HepG2 (cell line): Measurements from ENCODE around the gene PARK7. TPM values are rescaled to one million over a fixed set of nuclear protein-coding genes. Genes with fewer than 3 reads are reported as not detected.

ENCODE experiments used
- ATAC-seq: fragments of 200-7000 bp; cut with Tn5 transposase; 3 replicates; pipeline ENCODE4 v1.9.1; 2020; ENCODE audit warnings: mild to moderate bottlenecking, moderate library complexity
- BruUV-seq: library from RNA; stranded (reverse); fragments of 400-500 nt; replicated peaks from 2 replicates; lab custom pipeline; 2021; lab: Mats Ljungman, UMichigan
- CTCF ChIA-PET: fragments of 300-600 bp; formaldehyde crosslinking; extraction: SDS; loops from one replicate; lab custom pipeline; 2021; ENCODE audit warnings: low total read pairs, inconsistent platforms, low intra/inter-chr PET ratio; lab: Yijun Ruan, JAX
- POLR2A ChIA-PET: fragments of 350-600 bp; sonication (Branson Sonifier 250); formaldehyde crosslinking; loops from one replicate; lab custom pipeline; 2020; ENCODE audit warnings: antibody characterized with exemption, inconsistent platforms; lab: Yijun Ruan, JAX
- DNase-seq: peaks from one replicate; pipeline ENCODE4 v3.0.0-alpha.2; 2015; ENCODE audit warnings: low spot score
- FAIRE-seq: peaks from 3 replicates; lab custom pipeline; 2011; peaks lifted over from hg19 to GRCh38; lab: Jason Lieb, UNC
- H2AFZ ChIP-seq: one replicate; pipeline ENCODE4 v1.6.1; 2011; ENCODE audit warnings: low read length, inconsistent platforms
- H3K27ac ChIP-seq: fragments of 300-600 bp; 3 replicates; pipeline ENCODE4 v1.8.0; 2011; ENCODE audit warnings: mixed run types, mild to moderate bottlenecking, mixed read lengths, low read length, inconsistent platforms; ENCODE audit not compliant: insufficient read depth; ENCODE audit errors: extremely low read length
- H3K27me3 ChIP-seq, 2 experiments: fragments of 200-600 bp in 1 of 2; 2 replicates in 1 of 2; 3 replicates in 1 of 2; pipeline versions ENCODE4 v1.6.0 to v1.8.0; 2011; ENCODE audit warnings: low read length in 2 of 2, mild to moderate bottlenecking in 2 of 2, moderate library complexity in 2 of 2, inconsistent platforms in 1 of 2; ENCODE audit not compliant: insufficient read depth in 2 of 2, control insufficient read depth in 1 of 2
- H3K36me3 ChIP-seq, 2 experiments: fragments of 200-600 bp in 1 of 2; replicated peaks in 1 of 2; 2 replicates in 1 of 2; 3 replicates in 1 of 2; pipeline versions ENCODE4 v1.5.1 to v1.8.0; 2011; ENCODE audit warnings: low read length in 2 of 2, inconsistent platforms in 1 of 2; ENCODE audit not compliant: insufficient read depth in 2 of 2, control insufficient read depth in 1 of 2
- H3K4me1 ChIP-seq: 2 replicates; pipeline ENCODE4 v1.5.1; 2012; ENCODE audit warnings: low read length, inconsistent platforms; ENCODE audit not compliant: insufficient read depth
- H3K4me2 ChIP-seq: 2 replicates; pipeline ENCODE4 v1.6.0; 2011; ENCODE audit warnings: low read depth, low read length, inconsistent platforms
- H3K4me3 ChIP-seq, 3 experiments: fragments of 200-600 bp in 1 of 3; sonication (generic), shearing (Covaris generic) in 1 of 3; replicated peaks in 1 of 3; 2 replicates each; pipeline ENCODE4 v1.5.1; 2011 to 2016; ENCODE audit warnings: low read length in 3 of 3, inconsistent platforms in 2 of 3, low read depth in 2 of 3, mild to moderate bottlenecking in 2 of 3, control low read depth in 1 of 3, mixed read lengths in 1 of 3; ENCODE audit not compliant: insufficient read depth in 1 of 3
- H3K79me2 ChIP-seq: one replicate; pipeline ENCODE4 v1.6.1; 2011; ENCODE audit warnings: low read length, inconsistent platforms; ENCODE audit not compliant: insufficient read depth
- H3K9ac ChIP-seq: 2 replicates; pipeline ENCODE4 v1.6.0; 2011; ENCODE audit warnings: mild to moderate bottlenecking, low read depth, low read length, inconsistent platforms; ENCODE audit not compliant: insufficient read depth
- H3K9me3 ChIP-seq: 2 replicates; pipeline ENCODE4 v1.5.1; 2012; ENCODE audit warnings: mild to moderate bottlenecking, low read length
- H4K20me1 ChIP-seq: 2 replicates; pipeline ENCODE4 v1.6.0; 2011; ENCODE audit warnings: inconsistent platforms, mild to moderate bottlenecking, low read length, moderate library complexity; ENCODE audit not compliant: insufficient read depth
- EP300 ChIP-seq, 3 experiments: sonication (generic) in 1 of 3; formaldehyde crosslinking in 1 of 3; IDR thresholded peaks; 2 replicates each; pipeline versions ENCODE4 v1.5.1 to v1.6.1; 2011 to 2020; ENCODE audit warnings: low read depth in 2 of 3, low read length in 2 of 3, borderline replicate concordance in 1 of 3, improper control_type of control experiment in 1 of 3, mild to moderate bottlenecking in 1 of 3, missing genetic modification reagents in 1 of 3, moderate library complexity in 1 of 3
- POLR2A ChIP-seq, 2 experiments: IDR thresholded peaks; 2 replicates each; pipeline ENCODE4 v1.6.1; 2011; ENCODE audit warnings: low read depth in 2 of 2, low read length in 2 of 2, mild to moderate bottlenecking in 1 of 2, moderate library complexity in 1 of 2; ENCODE audit not compliant: insufficient read depth in 1 of 2
- POLR2G ChIP-seq: fragments of 200-400 bp; formaldehyde crosslinking; IDR thresholded peaks from 2 replicates; pipeline ENCODE4 v1.6.1; 2018; ENCODE audit warnings: mild to moderate bottlenecking, low read depth, low read length, moderate library complexity
- RBM22 ChIP-seq: fragments of 200-400 bp; formaldehyde crosslinking; optimal IDR thresholded peaks from 2 replicates; pipeline ENCODE3; 2017; ENCODE audit warnings: mild to moderate bottlenecking, low read length, moderate library complexity
- ZNF672 ChIP-seq: sonication (generic); formaldehyde crosslinking; IDR thresholded peaks from 2 replicates; pipeline ENCODE4 v1.8.1; 2022; ENCODE audit warnings: missing genetic modification reagents
- WGBS: methylation state at CpG from one replicate; pipeline ENCODE4 v1.1.6; 2017; ENCODE audit warnings: low lambda C conversion rate; 5-methylcytosine and 5-hydroxymethylcytosine counted together
- in situ Hi-C: cut with HindIII; loops from 2 replicates; pipeline ENCODE4 v1.10.0; 2017; ENCODE audit warnings: low pct_unique_long_range_greater_than_20kb; ENCODE audit not compliant: extremely low pct_ligation_motif_present
- intact Hi-C: fragments of 100-400 bp; cut with micrococcal nuclease; formaldehyde crosslinking; loops from one replicate; pipeline ENCODE4 v1.10.0; 2022; ENCODE audit not compliant: unreplicated experiment
- polyA plus RNA-seq, 8 experiments: library from polyadenylated mRNA; depleted of rRNA in 3 of 8; stranded (reverse) in 7 of 8; unstranded in 1 of 8; fragments of >200 nt; fragmentation: Illumina TruSeq in 4 of 8; extraction: Trizol in 4 of 8; gene quantifications; 2 replicates each; pipeline versions ENCODE4 v1.2.1 to v1.2.3, GENCODE V29; 2011 to 2016; ENCODE audit warnings: low read depth in 4 of 8, missing spikeins in 1 of 8, mixed read lengths in 1 of 8; ENCODE audit not compliant: insufficient read depth in 1 of 8
- total RNA-seq, 5 experiments: library from RNA; depleted of rRNA; stranded (reverse); fragments of >200 nt; fragmentation: Illumina TruSeq; extraction: Trizol; gene quantifications; 2 replicates each; pipeline ENCODE4 v1.2.3, GENCODE V29; 2016; ENCODE audit warnings: low read depth in 1 of 5
- TF ChIP-seq, protein P1 (sequence below): sonication (generic); formaldehyde crosslinking; IDR thresholded peaks from 2 replicates; pipeline ENCODE4 v1.5.0; 2020; ENCODE audit warnings: mild to moderate bottlenecking, missing genetic modification reagents, borderline replicate concordance
- TF ChIP-seq, protein P2 (sequence below): sonication (generic); formaldehyde crosslinking; IDR thresholded peaks from 2 replicates; pipeline ENCODE4 v1.4.0; 2020; ENCODE audit warnings: mild to moderate bottlenecking, low read depth, missing genetic modification reagents

PARK7 gene
- total and polyA plus RNA-seq, 2 of the 13 experiments (the other 11 are each of a cell fraction or from before 2014, with no cell fraction given), result 212 to 296 TPM

DNA sequence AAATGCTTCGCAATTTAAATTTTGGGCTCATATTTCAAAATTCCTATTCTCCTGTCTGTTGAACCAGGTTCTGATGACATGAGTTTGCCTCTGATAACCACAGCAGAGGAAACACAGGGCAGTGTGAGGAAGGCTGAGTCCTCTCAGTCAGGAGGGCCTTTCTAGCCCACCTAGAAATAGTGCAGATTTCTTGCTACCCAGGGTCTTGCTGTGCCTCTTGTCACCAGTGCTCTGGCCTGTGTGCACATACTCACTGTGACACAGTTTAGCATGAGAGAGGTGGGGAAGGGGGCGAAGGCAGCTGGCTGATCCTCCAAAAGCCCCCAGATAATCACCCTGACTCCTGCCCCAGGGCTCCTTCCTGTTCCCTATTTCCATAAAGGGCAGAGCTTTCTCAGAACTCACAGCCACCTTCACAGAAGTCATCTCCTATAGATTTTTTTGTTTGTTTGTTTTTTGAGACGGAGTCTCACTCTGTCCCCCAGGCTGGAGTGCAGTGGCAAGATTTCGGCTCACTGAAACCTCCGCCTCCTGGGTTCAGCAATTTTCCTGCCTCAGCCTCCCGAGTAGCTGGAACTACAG, 40.9 kb downstream of the PARK7 start:
- no peak overlapping the region for H3K9ac ChIP-seq

More for the DNA sequence above, 40.9 kb downstream of the PARK7 start:
- TF ChIP-seq POLR2A (IDR thresholded peaks at IDR 0.05; ENCODE audit: insufficient read depth in 1 of 2, low read depth in 2 of 2, low read length in 2 of 2), result 0 out of 4 replicates have a peak, but pooled peaks of 1 of the 2 experiments have one; percentile 23
- peak; percentile 58 for TF ChIP-seq POLR2G
- TF ChIP-seq ZNF672 (CRISPR knock-in tag), result no peak
- TF ChIP-seq, protein P1, sequence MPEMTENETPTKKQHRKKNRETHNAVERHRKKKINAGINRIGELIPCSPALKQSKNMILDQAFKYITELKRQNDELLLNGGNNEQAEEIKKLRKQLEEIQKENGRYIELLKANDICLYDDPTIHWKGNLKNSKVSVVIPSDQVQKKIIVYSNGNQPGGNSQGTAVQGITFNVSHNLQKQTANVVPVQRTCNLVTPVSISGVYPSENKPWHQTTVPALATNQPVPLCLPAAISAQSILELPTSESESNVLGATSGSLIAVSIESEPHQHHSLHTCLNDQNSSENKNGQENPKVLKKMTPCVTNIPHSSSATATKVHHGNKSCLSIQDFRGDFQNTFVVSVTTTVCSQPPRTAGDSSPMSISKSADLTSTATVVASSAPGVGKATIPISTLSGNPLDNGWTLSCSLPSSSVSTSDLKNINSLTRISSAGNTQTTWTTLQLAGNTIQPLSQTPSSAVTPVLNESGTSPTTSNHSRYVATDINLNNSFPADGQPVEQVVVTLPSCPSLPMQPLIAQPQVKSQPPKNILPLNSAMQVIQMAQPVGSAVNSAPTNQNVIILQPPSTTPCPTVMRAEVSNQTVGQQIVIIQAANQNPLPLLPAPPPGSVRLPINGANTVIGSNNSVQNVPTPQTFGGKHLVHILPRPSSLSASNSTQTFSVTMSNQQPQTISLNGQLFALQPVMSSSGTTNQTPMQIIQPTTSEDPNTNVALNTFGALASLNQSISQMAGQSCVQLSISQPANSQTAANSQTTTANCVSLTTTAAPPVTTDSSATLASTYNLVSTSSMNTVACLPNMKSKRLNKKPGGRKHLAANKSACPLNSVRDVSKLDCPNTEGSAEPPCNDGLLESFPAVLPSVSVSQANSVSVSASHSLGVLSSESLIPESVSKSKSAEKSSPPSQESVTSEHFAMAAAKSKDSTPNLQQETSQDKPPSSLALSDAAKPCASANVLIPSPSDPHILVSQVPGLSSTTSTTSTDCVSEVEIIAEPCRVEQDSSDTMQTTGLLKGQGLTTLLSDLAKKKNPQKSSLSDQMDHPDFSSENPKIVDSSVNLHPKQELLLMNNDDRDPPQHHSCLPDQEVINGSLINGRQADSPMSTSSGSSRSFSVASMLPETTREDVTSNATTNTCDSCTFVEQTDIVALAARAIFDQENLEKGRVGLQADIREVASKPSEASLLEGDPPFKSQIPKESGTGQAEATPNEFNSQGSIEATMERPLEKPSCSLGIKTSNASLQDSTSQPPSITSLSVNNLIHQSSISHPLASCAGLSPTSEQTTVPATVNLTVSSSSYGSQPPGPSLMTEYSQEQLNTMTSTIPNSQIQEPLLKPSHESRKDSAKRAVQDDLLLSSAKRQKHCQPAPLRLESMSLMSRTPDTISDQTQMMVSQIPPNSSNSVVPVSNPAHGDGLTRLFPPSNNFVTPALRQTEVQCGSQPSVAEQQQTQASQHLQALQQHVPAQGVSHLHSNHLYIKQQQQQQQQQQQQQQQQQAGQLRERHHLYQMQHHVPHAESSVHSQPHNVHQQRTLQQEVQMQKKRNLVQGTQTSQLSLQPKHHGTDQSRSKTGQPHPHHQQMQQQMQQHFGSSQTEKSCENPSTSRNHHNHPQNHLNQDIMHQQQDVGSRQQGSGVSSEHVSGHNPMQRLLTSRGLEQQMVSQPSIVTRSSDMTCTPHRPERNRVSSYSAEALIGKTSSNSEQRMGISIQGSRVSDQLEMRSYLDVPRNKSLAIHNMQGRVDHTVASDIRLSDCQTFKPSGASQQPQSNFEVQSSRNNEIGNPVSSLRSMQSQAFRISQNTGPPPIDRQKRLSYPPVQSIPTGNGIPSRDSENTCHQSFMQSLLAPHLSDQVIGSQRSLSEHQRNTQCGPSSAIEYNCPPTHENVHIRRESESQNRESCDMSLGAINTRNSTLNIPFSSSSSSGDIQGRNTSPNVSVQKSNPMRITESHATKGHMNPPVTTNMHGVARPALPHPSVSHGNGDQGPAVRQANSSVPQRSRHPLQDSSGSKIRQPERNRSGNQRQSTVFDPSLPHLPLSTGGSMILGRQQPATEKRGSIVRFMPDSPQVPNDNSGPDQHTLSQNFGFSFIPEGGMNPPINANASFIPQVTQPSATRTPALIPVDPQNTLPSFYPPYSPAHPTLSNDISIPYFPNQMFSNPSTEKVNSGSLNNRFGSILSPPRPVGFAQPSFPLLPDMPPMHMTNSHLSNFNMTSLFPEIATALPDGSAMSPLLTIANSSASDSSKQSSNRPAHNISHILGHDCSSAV (CRISPR knock-in tag), result no peak
- peak; percentile 58 for TF ChIP-seq RBM22
- TF ChIP-seq, protein P2, sequence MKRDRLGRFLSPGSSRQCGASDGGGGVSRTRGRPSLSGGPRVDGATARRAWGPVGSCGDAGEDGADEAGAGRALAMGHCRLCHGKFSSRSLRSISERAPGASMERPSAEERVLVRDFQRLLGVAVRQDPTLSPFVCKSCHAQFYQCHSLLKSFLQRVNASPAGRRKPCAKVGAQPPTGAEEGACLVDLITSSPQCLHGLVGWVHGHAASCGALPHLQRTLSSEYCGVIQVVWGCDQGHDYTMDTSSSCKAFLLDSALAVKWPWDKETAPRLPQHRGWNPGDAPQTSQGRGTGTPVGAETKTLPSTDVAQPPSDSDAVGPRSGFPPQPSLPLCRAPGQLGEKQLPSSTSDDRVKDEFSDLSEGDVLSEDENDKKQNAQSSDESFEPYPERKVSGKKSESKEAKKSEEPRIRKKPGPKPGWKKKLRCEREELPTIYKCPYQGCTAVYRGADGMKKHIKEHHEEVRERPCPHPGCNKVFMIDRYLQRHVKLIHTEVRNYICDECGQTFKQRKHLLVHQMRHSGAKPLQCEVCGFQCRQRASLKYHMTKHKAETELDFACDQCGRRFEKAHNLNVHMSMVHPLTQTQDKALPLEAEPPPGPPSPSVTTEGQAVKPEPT (CRISPR knock-in tag), result no peak
- no peak for TF ChIP-seq EP300 (IDR thresholded peaks at IDR 0.05; ENCODE audit: low read depth in 2 of 2, low read length in 2 of 2)
- no peak for TF ChIP-seq EP300 (CRISPR knock-in tag; IDR thresholded peaks at IDR 0.05; ENCODE audit: borderline replicate concordance)
- Histone ChIP-seq H3K79me2 (no peaks in the 10 kb centered on the region), H2AFZ (no peak overlapping the region), H3K9me3 (no peaks in the 10 kb centered on the region), H3K4me3 (no peak overlapping the region), H3K4me1 (peaks cover 29% of the 10 kb centered on the region), H4K20me1 (0 out of 2 replicates have a peak, but pooled peaks cover 7% of the 10 kb centered on the region), H3K27ac (no peak overlapping the region), H3K36me3 (no peaks in the 10 kb centered on the region; a peak in 1 of 5 replicates), H3K4me2 (no peak overlapping the region), H3K27me3 (no peaks in the 10 kb centered on the region)
- intact Hi-C loops (no loop called here), in situ Hi-C loops (no loop called here)
- ChIA-PET CTCF (no interaction called here), POLR2A (no interaction called here)
- ATAC-seq (peak; percentile 8; the same call in 2 of the 3 replicates), DNase-seq (no peak), FAIRE-seq (no peak)
- 86% methylated on average over 6 of the region's 6 CpGs for WGBS
- no TSS peak for BruUV-seq
